Measurements from ENCODE around the gene COL6A2.
"Not testable (repeated sequence)": the region's sequence is repeated elsewhere in the genome, so short reads cannot be mapped to it uniquely, and the experiment has no call there.

The COL6A2 gene

DNA sequence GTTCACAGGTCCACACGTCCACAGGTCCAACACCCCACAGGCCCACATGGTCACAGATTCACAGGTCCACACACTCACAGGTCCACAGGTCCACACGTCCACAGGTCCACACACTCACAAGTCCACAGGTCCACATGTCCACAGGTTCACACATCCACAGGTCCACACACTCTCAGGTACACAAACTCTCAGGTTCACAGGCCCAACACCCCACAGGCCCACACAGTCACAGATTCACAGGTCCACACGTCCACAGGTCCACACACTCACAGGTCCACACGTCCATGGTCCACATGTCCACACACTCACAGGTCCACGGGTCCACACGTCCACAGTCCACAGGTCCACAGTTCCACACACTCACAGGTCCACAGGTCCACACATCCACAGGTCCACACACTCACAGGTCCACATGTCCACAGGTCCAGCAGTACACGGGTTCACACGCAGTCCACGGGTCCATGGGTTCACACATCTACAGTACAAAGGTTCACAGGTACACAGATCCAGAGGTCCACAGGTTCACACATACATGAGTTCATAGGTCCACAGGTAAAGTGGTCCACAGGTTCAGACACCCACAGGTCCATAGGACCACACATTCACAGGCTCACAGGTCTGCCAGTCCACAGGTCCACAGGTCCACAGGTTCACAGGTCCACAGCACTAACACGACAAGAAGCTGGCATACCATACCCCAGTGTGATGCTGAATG lies 39.3 kb upstream of the COL6A2 start:
- Histone ChIP-seq H3K4me2 (ENCODE audit: low read length) (no peak overlapping the region), H3K27ac (ENCODE audit: low read depth, low read length) (no peak overlapping the region), H3K36me3 (ENCODE audit: control insufficient read depth, low read length) (no peaks in the 10 kb centered on the region), H3K9me2 (replicated peaks; ENCODE audit: control insufficient read depth, low read length) (no peaks in the 10 kb centered on the region), H3K27me3 (ENCODE audit: control insufficient read depth, low read length) (no peaks in the 10 kb centered on the region), H4K20me1 (ENCODE audit: control insufficient read depth, insufficient read depth, low read depth, low read length) (no peaks in the 10 kb centered on the region), H3K4me3 (ENCODE audit: low read length) (no peak overlapping the region), H3K79me2 (ENCODE audit: control insufficient read depth, low read length) (no peaks in the 10 kb centered on the region), H3K9me3 (ENCODE audit: control insufficient read depth, insufficient read depth, low read length) (peaks cover 77% of the 10 kb centered on the region), H3K4me1 (ENCODE audit: control insufficient read depth, low read length) (no peaks in the 10 kb centered on the region), H3F3A (ENCODE audit: control insufficient read depth, insufficient read depth) (no peaks in the 10 kb centered on the region)
- TF ChIP-seq EZH2phosphoT487 (IDR thresholded peaks at IDR 0.05; ENCODE audit: borderline replicate concordance, low read length): no peak
- TF ChIP-seq, protein P1, sequence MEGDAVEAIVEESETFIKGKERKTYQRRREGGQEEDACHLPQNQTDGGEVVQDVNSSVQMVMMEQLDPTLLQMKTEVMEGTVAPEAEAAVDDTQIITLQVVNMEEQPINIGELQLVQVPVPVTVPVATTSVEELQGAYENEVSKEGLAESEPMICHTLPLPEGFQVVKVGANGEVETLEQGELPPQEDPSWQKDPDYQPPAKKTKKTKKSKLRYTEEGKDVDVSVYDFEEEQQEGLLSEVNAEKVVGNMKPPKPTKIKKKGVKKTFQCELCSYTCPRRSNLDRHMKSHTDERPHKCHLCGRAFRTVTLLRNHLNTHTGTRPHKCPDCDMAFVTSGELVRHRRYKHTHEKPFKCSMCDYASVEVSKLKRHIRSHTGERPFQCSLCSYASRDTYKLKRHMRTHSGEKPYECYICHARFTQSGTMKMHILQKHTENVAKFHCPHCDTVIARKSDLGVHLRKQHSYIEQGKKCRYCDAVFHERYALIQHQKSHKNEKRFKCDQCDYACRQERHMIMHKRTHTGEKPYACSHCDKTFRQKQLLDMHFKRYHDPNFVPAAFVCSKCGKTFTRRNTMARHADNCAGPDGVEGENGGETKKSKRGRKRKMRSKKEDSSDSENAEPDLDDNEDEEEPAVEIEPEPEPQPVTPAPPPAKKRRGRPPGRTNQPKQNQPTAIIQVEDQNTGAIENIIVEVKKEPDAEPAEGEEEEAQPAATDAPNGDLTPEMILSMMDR (IDR thresholded peaks at IDR 0.05; ENCODE audit: low read depth, low read length, poor library complexity, severe bottlenecking): no peak

DNA sequence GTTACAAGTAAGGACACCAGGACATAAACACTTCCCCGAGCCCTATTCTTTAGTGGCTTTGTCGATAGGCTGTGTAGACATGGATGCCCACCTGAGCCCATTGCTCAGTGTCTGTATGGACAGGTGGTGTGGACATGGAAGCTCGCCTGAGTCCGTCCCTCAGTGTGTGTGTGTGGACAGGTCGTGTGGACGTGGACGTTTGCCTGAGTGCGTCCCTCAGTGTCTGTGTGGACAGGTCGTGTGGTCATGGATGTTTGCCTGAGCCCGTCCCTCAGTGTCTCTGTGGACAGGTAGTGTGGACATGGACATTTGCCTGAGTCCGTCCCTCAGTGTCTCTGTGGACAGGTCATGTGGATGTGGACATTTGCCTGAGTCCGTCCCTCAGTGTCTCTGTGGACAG lies 38.7 kb upstream of the COL6A2 start:
- Histone ChIP-seq H4K20me1 (ENCODE audit: control insufficient read depth, insufficient read depth, low read depth, low read length) (no peaks in the 10 kb centered on the region), H3K4me1 (ENCODE audit: control insufficient read depth, low read length) (no peaks in the 10 kb centered on the region), H3K79me2 (ENCODE audit: control insufficient read depth, low read length) (no peaks in the 10 kb centered on the region), H3K9me2 (replicated peaks; ENCODE audit: control insufficient read depth, low read length) (no peaks in the 10 kb centered on the region), H3K9me3 (ENCODE audit: control insufficient read depth, insufficient read depth, low read length) (peaks cover 83% of the 10 kb centered on the region), H3F3A (ENCODE audit: control insufficient read depth, insufficient read depth) (no peaks in the 10 kb centered on the region), H3K4me2 (ENCODE audit: low read length) (no peak overlapping the region), H3K4me3 (ENCODE audit: low read length) (no peak overlapping the region), H3K27ac (ENCODE audit: low read depth, low read length) (no peak overlapping the region), H3K36me3 (ENCODE audit: control insufficient read depth, low read length) (no peaks in the 10 kb centered on the region), H3K27me3 (ENCODE audit: control insufficient read depth, low read length) (no peaks in the 10 kb centered on the region)
- no peak for TF ChIP-seq EZH2phosphoT487 (IDR thresholded peaks at IDR 0.05; ENCODE audit: borderline replicate concordance, low read length)
- TF ChIP-seq, protein P1 (IDR thresholded peaks at IDR 0.05; ENCODE audit: low read depth, low read length, poor library complexity, severe bottlenecking): no peak

DNA sequence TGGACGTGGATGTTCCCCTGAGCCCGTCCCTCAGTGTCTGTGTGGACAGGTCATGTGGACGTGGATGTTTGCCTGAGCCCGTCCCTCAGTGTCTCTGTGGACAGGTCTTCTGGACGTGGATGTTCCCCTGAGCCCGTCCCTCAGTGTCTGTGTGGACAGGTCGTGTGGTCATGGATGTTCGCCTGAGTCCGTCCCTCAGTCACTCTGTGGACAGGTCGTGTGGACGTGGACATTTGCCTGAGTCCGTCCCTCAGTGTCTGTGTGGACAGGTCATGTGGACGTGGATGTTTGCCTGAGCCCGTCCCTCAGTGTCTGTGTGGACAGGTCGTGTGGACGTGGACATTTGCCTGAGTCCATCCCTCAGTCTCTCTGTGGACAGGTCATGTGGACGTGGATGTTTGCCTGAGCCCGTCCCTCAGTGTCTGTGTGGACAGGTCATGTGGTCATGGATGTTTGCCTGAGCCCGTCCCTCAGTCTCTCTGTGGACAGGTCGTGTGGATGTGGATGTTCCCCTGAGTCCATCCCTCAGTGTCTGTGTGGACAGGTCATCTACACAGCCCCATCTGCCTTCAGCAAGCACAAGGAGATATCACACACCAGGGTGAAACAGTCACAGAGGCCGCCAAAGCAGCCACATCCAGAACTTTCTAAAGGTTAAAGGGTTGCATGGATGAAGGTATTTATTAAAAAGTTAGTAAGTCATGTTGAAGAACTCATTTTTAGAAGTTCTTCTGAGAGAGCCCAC lies 38.0 kb upstream of the COL6A2 start:
- H3K4me1 ChIP-seq (ENCODE audit: control insufficient read depth, low read length); H3K79me2 ChIP-seq (ENCODE audit: control insufficient read depth, low read length); H3K27me3 ChIP-seq (ENCODE audit: control insufficient read depth, low read length); H3K36me3 ChIP-seq (ENCODE audit: control insufficient read depth, low read length); H3K27ac ChIP-seq (ENCODE audit: low read depth, low read length); H3K4me3 ChIP-seq (ENCODE audit: low read length); H4K20me1 ChIP-seq (ENCODE audit: control insufficient read depth, insufficient read depth, low read depth, low read length); H3K4me2 ChIP-seq (ENCODE audit: low read length); H3K9me2 ChIP-seq (replicated peaks; ENCODE audit: control insufficient read depth, low read length); H3F3A ChIP-seq (ENCODE audit: control insufficient read depth, insufficient read depth): not testable (repeated sequence)
- peaks cover 85% of the 10 kb centered on the region for H3K9me3 ChIP-seq (ENCODE audit: control insufficient read depth, insufficient read depth, low read length)

DNA sequence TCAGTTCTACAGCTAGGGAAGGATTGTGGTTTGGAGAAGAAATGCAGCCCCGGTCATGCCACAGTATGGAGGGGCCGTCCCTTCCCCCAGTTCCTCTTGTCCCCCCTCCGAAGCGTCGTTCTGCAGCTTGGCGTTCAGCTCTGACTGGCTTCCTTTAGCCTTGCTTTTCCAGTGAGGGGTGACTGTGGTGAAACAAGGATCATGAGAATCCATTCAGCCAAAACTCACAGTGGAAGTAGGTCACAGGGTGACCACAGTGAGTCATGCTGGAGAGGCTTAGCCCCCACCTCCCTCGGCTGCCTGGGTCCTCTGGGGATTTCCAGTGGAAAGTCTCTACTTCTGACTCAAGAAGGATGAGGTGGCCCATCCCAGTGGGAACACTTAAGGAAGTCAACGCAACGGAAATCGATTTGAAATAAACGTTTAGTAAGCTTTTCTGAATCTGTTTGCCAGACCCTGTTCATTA lies 37.3 kb upstream of the COL6A2 start:
- Histone ChIP-seq H3K4me3 (ENCODE audit: low read length) (no peak overlapping the region), H4K20me1 (ENCODE audit: control insufficient read depth, insufficient read depth, low read depth, low read length) (no peaks in the 10 kb centered on the region), H3K36me3 (ENCODE audit: control insufficient read depth, low read length) (no peaks in the 10 kb centered on the region), H3K27me3 (ENCODE audit: control insufficient read depth, low read length) (no peaks in the 10 kb centered on the region), H3K27ac (ENCODE audit: low read depth, low read length) (no peak overlapping the region), H3K4me1 (ENCODE audit: control insufficient read depth, low read length) (no peaks in the 10 kb centered on the region), H3K4me2 (ENCODE audit: low read length) (no peak overlapping the region), H3K79me2 (ENCODE audit: control insufficient read depth, low read length) (no peaks in the 10 kb centered on the region), H3K9me2 (replicated peaks; ENCODE audit: control insufficient read depth, low read length) (no peaks in the 10 kb centered on the region), H3F3A (ENCODE audit: control insufficient read depth, insufficient read depth) (no peaks in the 10 kb centered on the region), H3K9me3 (ENCODE audit: control insufficient read depth, insufficient read depth, low read length) (peaks cover 80% of the 10 kb centered on the region)
- TF ChIP-seq, protein P1 (IDR thresholded peaks at IDR 0.05; ENCODE audit: low read depth, low read length, poor library complexity, severe bottlenecking): no peak
- TF ChIP-seq EZH2phosphoT487 (IDR thresholded peaks at IDR 0.05; ENCODE audit: borderline replicate concordance, low read length): no peak

All from DOHH2 (cell line).